ENCODE data around the gene ZNF346. TPM values are rescaled to one million over a fixed set of nuclear protein-coding genes. Genes with fewer than 3 reads are reported as not detected.

The ZNF346 gene
- total RNA-seq, 1 donor: 19.2 TPM

DNA sequence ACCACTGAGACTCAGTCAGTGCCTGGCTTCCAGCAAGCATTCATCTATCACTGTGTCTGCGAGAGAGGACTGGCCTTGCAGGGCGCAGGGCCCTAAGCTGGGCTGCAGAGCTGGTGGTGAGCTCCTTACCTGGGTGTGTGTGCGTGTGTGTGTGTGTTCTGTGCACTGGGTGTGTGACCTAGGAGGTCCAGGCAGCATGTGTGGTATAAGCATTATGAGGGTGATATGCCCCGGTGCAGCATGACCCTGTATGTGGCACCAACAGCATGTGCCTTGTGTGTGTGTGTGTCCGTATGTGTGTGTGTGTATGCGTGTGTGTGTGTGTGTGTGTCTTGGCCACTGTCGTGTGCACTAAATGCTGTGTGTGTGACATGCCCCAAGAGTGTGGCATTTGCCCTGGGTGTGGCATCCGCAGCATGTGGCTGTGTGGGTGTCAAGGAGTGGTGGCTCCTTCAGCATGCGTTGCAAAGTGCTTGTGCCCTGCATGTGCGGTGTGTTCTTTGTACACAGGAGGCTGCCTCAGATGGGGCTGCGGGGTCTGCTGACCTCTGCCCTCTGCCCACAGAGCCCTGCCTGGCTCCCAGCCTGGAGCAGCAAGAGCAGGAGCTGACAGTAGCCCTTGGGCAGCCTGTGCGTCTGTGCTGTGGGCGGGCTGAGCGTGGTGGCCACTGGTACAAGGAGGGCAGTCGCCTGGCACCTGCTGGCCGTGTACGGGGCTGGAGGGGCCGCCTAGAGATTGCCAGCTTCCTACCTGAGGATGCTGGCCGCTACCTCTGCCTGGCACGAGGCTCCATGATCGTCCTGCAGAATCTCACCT, 67.5 kb downstream of the ZNF346 start:
- Histone ChIP-seq H3K4me3 (ENCODE audit: insufficient read depth, low read length) (no peak overlapping the region), H3K79me2 (ENCODE audit: insufficient read depth, low read length) (no peaks in the 10 kb centered on the region), H3K27ac (ENCODE audit: low read depth, low read length) (no peak overlapping the region), H3K36me3 (ENCODE audit: insufficient read depth, low read length) (no peaks in the 10 kb centered on the region), H3K4me2 (ENCODE audit: insufficient read depth, low read length) (no peak overlapping the region), H4K20me1 (ENCODE audit: insufficient read depth, low read length) (no peaks in the 10 kb centered on the region), H3K9me3 (ENCODE audit: low read depth, low read length) (no peaks in the 10 kb centered on the region), H2AFZ (ENCODE audit: low read length) (no peak overlapping the region), H3K27me3 (ENCODE audit: insufficient read depth, low read length) (peaks cover 16% of the 10 kb centered on the region), H3K4me1 (ENCODE audit: insufficient read depth, low read length) (peaks cover 3% of the 10 kb centered on the region)
- DNase-seq (ENCODE audit: insufficient read length, low spot score, missing footprints): peak; percentile 63
- TF ChIP-seq, protein P1, sequence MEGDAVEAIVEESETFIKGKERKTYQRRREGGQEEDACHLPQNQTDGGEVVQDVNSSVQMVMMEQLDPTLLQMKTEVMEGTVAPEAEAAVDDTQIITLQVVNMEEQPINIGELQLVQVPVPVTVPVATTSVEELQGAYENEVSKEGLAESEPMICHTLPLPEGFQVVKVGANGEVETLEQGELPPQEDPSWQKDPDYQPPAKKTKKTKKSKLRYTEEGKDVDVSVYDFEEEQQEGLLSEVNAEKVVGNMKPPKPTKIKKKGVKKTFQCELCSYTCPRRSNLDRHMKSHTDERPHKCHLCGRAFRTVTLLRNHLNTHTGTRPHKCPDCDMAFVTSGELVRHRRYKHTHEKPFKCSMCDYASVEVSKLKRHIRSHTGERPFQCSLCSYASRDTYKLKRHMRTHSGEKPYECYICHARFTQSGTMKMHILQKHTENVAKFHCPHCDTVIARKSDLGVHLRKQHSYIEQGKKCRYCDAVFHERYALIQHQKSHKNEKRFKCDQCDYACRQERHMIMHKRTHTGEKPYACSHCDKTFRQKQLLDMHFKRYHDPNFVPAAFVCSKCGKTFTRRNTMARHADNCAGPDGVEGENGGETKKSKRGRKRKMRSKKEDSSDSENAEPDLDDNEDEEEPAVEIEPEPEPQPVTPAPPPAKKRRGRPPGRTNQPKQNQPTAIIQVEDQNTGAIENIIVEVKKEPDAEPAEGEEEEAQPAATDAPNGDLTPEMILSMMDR (IDR thresholded peaks at IDR 0.05; ENCODE audit: extremely low read depth, low read depth, low read length): no peak

- H3K27me3 ChIP-seq (ENCODE audit: insufficient read depth, low read length): peaks cover 16% of the 10 kb centered on the region
- no peaks in the 10 kb centered on the region for H3K9me3 ChIP-seq (ENCODE audit: low read depth, low read length)
- H3K79me2 ChIP-seq (ENCODE audit: insufficient read depth, low read length): no peaks in the 10 kb centered on the region
- TF ChIP-seq, protein P1 (IDR thresholded peaks at IDR 0.05; ENCODE audit: extremely low read depth, low read depth, low read length): no peak
- no peaks in the 10 kb centered on the region for H4K20me1 ChIP-seq (ENCODE audit: insufficient read depth, low read length)
- peaks cover 3% of the 10 kb centered on the region for H3K4me1 ChIP-seq (ENCODE audit: insufficient read depth, low read length)
- DNase-seq (ENCODE audit: insufficient read length, low spot score, missing footprints): no peak
- no peak overlapping the region for H3K4me2 ChIP-seq (ENCODE audit: insufficient read depth, low read length)
- H3K36me3 ChIP-seq (ENCODE audit: insufficient read depth, low read length): no peaks in the 10 kb centered on the region
- no peak overlapping the region for H3K4me3 ChIP-seq (ENCODE audit: insufficient read depth, low read length)
- H3K27ac ChIP-seq (ENCODE audit: low read depth, low read length): no peak overlapping the region
- H2AFZ ChIP-seq (ENCODE audit: low read length): no peak overlapping the region
These were observed 68.3 kb downstream of the ZNF346 start for GRCh38 chr5:177090813-177091212.

GRCh38 chr5:177091232-177091631, 68.7 kb downstream of the ZNF346 start:
- no peaks in the 10 kb centered on the region for H3K36me3 ChIP-seq (ENCODE audit: insufficient read depth, low read length)
- H3K4me1 ChIP-seq (ENCODE audit: insufficient read depth, low read length): peaks cover 3% of the 10 kb centered on the region
- no peak overlapping the region for H3K4me2 ChIP-seq (ENCODE audit: insufficient read depth, low read length)
- TF ChIP-seq, protein P1 (IDR thresholded peaks at IDR 0.05; ENCODE audit: extremely low read depth, low read depth, low read length): no peak
- no peak overlapping the region for H3K4me3 ChIP-seq (ENCODE audit: insufficient read depth, low read length)
- no peak overlapping the region for H3K27ac ChIP-seq (ENCODE audit: low read depth, low read length)
- DNase-seq (ENCODE audit: insufficient read length, low spot score, missing footprints): peak; percentile 74
- H4K20me1 ChIP-seq (ENCODE audit: insufficient read depth, low read length): no peaks in the 10 kb centered on the region
- H3K79me2 ChIP-seq (ENCODE audit: insufficient read depth, low read length): no peaks in the 10 kb centered on the region
- H3K9me3 ChIP-seq (ENCODE audit: low read depth, low read length): no peaks in the 10 kb centered on the region
- no peak overlapping the region for H2AFZ ChIP-seq (ENCODE audit: low read length)
- peaks cover 16% of the 10 kb centered on the region for H3K27me3 ChIP-seq (ENCODE audit: insufficient read depth, low read length)

DNA sequence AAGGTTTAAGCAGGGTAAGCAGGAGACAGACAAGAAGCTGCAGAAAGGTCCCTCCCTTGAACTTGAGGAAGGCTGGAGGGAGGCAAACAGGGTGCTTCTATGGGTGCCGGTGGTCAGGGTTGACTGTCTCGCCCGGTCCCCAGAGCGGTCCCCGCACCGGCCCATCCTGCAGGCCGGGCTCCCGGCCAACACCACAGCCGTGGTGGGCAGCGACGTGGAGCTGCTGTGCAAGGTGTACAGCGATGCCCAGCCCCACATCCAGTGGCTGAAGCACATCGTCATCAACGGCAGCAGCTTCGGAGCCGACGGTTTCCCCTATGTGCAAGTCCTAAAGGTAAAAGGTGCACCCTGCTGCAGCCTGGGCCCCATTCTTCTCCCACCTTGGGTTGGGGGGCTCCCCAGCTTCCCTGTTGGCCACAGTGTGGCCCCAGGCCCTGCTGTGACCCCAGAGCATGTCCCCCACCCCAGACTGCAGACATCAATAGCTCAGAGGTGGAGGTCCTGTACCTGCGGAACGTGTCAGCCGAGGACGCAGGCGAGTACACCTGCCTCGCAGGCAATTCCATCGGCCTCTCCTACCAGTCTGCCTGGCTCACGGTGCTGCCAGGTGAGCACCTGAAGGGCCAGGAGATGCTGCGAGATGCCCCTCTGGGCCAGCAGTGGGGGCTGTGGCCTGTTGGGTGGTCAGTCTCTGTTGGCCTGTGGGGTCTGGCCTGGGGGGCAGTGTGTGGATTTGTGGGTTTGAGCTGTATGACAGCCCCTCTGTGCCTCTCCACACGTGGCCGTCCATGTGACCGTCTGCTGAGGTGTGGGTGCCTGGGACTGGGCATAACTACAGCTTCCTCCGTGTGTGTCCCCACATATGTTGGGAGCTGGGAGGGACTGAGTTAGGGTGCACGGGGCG, 69.9 kb downstream of the ZNF346 start:
- Histone ChIP-seq H3K36me3 (ENCODE audit: insufficient read depth, low read length) (no peaks in the 10 kb centered on the region), H3K27ac (ENCODE audit: low read depth, low read length) (no peak overlapping the region)
- peak; percentile 67 for DNase-seq (ENCODE audit: insufficient read length, low spot score, missing footprints)

More for the DNA sequence above, 69.9 kb downstream of the ZNF346 start:
- Histone ChIP-seq H3K9me3 (ENCODE audit: low read depth, low read length) (no peaks in the 10 kb centered on the region), H3K4me2 (ENCODE audit: insufficient read depth, low read length) (no peak overlapping the region), H4K20me1 (ENCODE audit: insufficient read depth, low read length) (no peaks in the 10 kb centered on the region), H3K4me3 (ENCODE audit: insufficient read depth, low read length) (no peak overlapping the region), H3K79me2 (ENCODE audit: insufficient read depth, low read length) (no peaks in the 10 kb centered on the region), H3K4me1 (ENCODE audit: insufficient read depth, low read length) (no peaks in the 10 kb centered on the region), H3K27me3 (ENCODE audit: insufficient read depth, low read length) (peaks cover 10% of the 10 kb centered on the region), H2AFZ (ENCODE audit: low read length) (no peak overlapping the region)
- TF ChIP-seq, protein P1 (IDR thresholded peaks at IDR 0.05; ENCODE audit: extremely low read depth, low read depth, low read length): no peak
